GM18861 (cell line): ENCODE data around the gene AMY1A.
"Not testable (repeated sequence)": the region's sequence is repeated elsewhere in the genome, so short reads cannot be mapped to it uniquely, and the experiment has no call there.

Experiments used
- ATAC-seq: cut with Tn5 transposase; IDR thresholded peaks from one replicate; pipeline ENCODE4 v1.9.1; 2021; ENCODE audit not compliant: unreplicated experiment

AMY1A gene

DNA sequence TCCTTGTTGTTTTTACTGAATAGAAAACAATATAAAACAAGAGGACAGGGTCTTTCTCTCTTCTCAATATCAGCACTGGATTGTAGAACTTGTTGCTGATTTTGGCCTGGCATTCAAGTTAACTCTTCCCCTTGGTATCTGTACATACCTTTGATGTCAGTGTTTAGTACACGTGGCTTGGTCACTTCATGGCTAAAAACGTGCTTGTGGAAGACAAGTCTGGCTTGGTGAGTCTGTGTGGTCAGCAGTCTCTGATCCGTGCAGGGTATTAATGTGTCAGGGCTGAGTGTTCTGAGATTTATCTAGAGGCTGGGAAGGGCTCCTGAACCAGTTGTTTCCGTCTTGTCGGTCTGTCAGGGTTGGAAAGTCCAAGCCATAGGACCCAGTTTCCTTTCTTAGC is at the start of gene AMY1A:
Gene AMY1A, plus strand, starts transcription at position 301 of the 400 bp plus-strand sequence. CDS start 571 bp downstream, outside the sequence.
- not testable (repeated sequence) for ATAC-seq

DNA sequence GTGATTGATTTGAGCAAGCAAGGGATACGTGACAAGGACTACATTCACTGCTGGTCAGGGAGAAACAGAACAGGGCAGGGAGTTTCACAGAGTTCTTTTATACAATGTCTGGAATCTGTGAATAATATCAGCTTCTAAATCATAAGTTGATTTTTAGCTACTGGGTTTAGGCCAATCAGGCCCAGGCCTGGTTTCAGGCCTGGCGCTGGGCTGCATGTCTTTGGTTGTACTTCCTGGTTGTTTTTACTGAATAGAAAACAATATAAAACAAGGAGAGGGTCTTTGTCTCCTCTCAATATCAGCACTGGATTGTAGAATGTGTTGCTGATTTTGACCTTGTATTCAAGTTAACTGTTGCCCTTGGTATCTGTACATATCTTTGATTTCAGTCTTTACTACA is 39.2 kb upstream of the AMY1A start:
- no peak for ATAC-seq

DNA sequence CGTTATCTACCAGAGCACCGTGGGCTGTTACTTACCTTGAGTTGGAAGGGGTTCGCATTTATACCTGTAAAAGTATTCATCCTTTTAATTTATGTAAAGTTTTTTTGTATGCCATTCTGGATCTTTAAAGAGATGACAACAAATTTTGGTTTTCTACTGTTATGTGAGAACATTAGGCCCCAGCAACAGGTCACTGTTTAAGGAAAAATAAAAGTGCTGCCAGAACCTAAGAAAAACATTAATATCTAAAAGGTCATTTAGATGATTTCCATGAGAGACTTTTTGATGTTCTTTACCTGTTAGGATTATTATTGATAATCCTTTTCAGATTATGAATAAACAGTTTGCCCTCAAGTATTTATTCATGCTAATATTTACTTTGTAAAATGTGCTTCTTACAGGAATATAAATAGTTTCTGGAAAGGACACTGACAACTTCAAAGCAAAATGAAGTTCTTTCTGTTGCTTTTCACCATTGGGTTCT is 38.5 kb upstream of the AMY1A start, which contains the start of gene AMY2A:
Gene AMY2A, plus strand, starts transcription at position 434 of the 484 bp plus-strand sequence. Its CDS starts 14 bp downstream, at position 448.
- not testable (repeated sequence) for ATAC-seq

DNA sequence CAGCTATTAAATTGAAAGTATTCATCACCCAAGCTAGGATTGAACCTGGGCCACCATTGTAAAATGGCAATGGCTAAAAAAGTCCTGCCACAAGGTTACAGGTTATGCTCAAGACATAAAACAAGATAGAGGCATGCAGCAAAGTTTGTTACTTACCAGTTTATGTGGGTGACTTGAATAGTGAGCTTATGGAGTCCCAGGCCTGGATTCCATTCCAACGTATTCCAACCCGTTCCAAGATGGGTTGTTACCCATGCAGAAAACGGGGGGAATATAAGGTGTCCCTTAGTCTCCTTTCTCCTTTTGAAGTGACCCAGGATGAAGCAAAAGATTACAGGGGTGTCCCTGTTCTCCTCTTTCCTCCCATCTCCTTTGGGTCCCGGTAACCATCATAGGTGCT is 28.1 kb upstream of the AMY1A start:
- not testable (repeated sequence) for ATAC-seq

DNA sequence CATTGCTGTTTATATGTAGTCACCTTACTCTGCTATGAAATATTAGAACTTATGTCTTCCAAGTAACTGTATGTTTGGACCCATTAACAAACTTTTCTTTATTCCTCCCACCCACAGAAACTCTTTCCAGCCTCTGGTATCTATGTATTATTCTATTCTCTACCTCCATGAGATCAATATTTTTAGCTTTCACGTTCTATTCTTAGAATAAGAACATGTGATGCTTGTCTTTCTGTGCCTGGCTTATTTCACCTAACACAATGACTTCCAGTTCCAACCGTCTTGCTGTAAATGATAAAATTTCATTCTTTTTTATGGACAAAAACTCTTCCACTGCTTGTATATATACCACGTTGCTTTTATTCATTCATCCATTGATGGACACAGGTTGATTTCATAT is 14.4 kb upstream of the AMY1A start:
- ATAC-seq: not testable (repeated sequence)

DNA sequence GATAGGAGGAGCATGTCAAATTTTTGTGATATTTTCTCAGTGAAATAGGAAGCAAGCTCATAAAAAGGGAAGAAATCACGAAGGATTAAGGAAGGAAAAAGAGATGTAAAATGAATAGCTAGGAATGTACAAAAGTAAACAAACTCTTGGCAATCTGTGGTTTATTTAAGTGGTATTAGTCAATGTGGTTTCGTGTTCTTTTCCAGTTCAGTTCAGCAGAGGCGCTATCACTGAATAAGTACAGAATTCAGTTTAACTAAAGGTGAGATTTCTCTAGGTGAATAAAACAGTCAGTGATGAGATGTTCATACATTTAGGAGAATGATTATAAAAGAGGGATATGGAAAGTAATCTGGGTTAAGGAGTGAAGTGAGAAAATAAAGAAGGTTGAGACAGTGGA is 11.7 kb upstream of the AMY1A start:
- ATAC-seq: not testable (repeated sequence)

- not testable (repeated sequence) for ATAC-seq
Observed at GRCh38 chr1:103650305-103650704, 5.3 kb upstream of the AMY1A start.

GRCh38 chr1:103650889-103651288 is 4.7 kb upstream of the AMY1A start:
- ATAC-seq: not testable (repeated sequence)

DNA sequence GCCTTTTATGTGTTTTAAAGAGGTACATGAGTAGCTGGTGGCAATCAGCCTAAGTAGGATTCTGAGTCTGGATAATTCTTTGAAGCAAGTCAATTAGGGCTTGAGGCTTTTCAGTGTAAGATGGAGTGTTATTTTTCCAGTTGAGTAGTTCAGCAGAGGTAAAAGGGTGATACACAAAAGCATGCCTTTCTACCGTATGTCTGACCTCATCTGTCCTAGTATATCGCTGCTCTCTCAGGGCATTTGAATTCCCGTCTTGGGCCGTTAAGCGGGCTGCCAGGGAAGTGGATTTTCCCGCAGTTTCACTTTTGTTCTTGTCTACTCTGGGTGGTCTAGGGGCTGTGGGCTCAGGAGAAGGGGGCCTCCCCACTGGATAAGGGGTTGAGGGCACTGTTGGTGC is 1.4 kb upstream of the AMY1A start:
- not testable (repeated sequence) for ATAC-seq

DNA sequence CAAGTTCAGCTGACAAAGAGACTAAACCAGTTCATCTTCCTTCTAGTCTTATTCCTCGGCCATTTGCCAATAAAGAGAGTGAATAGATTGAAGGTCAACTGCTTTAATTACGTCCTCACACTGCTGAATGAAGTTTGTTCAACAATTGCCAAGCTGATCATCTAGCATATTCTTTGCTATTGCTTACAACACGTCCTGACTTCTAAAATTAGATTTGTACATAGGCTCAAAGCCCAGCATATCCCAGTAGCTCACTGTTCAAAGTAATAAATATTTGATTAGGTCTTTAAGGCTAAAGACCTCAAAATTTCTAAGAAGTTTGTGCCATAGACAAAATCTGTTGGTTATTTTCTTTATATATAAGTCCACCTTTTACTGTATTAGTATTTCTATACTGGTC is 20.8 kb downstream of the AMY1A start:
- not testable (repeated sequence) for ATAC-seq

DNA sequence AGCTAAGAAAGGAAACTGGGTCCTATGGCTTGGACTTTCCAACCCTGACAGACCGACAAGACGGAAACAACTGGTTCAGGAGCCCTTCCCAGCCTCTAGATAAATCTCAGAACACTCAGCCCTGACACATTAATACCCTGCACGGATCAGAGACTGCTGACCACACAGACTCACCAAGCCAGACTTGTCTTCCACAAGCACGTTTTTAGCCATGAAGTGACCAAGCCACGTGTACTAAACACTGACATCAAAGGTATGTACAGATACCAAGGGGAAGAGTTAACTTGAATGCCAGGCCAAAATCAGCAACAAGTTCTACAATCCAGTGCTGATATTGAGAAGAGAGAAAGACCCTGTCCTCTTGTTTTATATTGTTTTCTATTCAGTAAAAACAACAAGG is 40.5 kb downstream of the AMY1A start, which contains the start of gene AMY1B:
Gene AMY1B, minus strand, starts transcription at position 101 of the 400 bp plus-strand sequence. CDS start 571 bp downstream, outside the sequence.
- ATAC-seq: not testable (repeated sequence)

DNA sequence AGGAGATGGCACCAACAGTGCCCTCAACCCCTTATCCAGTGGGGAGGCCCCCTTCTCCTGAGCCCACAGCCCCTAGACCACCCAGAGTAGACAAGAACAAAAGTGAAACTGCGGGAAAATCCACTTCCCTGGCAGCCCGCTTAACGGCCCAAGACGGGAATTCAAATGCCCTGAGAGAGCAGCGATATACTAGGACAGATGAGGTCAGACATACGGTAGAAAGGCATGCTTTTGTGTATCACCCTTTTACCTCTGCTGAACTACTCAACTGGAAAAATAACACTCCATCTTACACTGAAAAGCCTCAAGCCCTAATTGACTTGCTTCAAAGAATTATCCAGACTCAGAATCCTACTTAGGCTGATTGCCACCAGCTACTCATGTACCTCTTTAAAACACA is 41.9 kb downstream of the AMY1A start:
- not testable (repeated sequence) for ATAC-seq

DNA sequence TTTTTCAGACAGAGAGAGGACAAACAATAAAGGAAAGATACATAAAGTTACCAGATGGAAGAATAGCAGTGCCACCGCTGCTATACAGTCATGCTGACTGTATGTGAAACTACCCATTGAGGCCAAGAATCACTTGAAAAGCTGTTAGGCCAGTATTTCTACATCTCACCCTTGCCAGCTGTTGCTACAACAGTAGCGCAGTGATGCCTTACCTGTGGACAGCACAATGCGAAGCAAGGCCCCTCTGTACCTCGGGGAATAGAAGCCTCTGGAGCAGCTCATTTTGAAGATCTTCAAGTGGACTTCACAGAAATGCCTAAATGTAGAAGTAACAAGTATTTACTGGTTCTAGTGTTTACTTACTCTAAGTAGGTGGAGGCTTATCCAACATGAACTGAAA is 45.1 kb downstream of the AMY1A start:
- not testable (repeated sequence) for ATAC-seq

GRCh38 chr1:103701256-103701655 is 45.7 kb downstream of the AMY1A start:
- ATAC-seq: not testable (repeated sequence)

GRCh38 chr1:103707670-103708069 is 52.1 kb downstream of the AMY1A start:
- not testable (repeated sequence) for ATAC-seq

GRCh38 chr1:103710381-103710780 is 54.8 kb downstream of the AMY1A start:
- not testable (repeated sequence) for ATAC-seq
